ENCODE data around the gene GSG1L.

Gene GSG1L

GRCh38 chr16:27749946-27750345 lies 313.6 kb downstream of the GSG1L start:
- DNase-seq (ENCODE audit: low read depth) = no peak
- H3K4me3 ChIP-seq (ENCODE audit: low read depth, low read length) = no peak overlapping the region
- no peak for TF ChIP-seq CTCF (IDR thresholded peaks at IDR 0.05; ENCODE audit: insufficient read depth, low read depth, low read length, missing control alignments)

- TF ChIP-seq CTCF (IDR thresholded peaks at IDR 0.05; ENCODE audit: insufficient read depth, low read depth, low read length, missing control alignments) = no peak
Observed at GRCh38 chr16:27749547-27749875, 314.0 kb downstream of the GSG1L start.

GRCh38 chr16:27748868-27749546 lies 314.5 kb downstream of the GSG1L start:
- DNase-seq (ENCODE audit: low read depth) = peak; percentile 45
- H3K4me3 ChIP-seq (ENCODE audit: low read depth, low read length) = no peak overlapping the region
- TF ChIP-seq CTCF (IDR thresholded peaks at IDR 0.05; ENCODE audit: insufficient read depth, low read depth, low read length, missing control alignments) = peak; percentile 16

More at GRCh38 chr16:27749547-27749875, 314.0 kb downstream of the GSG1L start:
- DNase-seq (ENCODE audit: low read depth) = no peak
- no peak overlapping the region for H3K4me3 ChIP-seq (ENCODE audit: low read depth, low read length)

GRCh38 chr16:27747946-27748345 lies 315.6 kb downstream of the GSG1L start:
- no peak for DNase-seq (ENCODE audit: low read depth)
- no peak overlapping the region for H3K4me3 ChIP-seq (ENCODE audit: low read depth, low read length)
- no peak for TF ChIP-seq CTCF (IDR thresholded peaks at IDR 0.05; ENCODE audit: insufficient read depth, low read depth, low read length, missing control alignments)

GRCh38 chr16:27746076-27746855 lies 317.2 kb downstream of the GSG1L start:
- H3K4me3 ChIP-seq (ENCODE audit: low read depth, low read length) = no peak overlapping the region
- no peak for DNase-seq (ENCODE audit: low read depth)
- TF ChIP-seq CTCF (IDR thresholded peaks at IDR 0.05; ENCODE audit: insufficient read depth, low read depth, low read length, missing control alignments) = no peak

- DNase-seq (ENCODE audit: low read depth) = no peak
- no peak for TF ChIP-seq CTCF (IDR thresholded peaks at IDR 0.05; ENCODE audit: insufficient read depth, low read depth, low read length, missing control alignments)
- no peak overlapping the region for H3K4me3 ChIP-seq (ENCODE audit: low read depth, low read length)
Observed at GRCh38 chr16:27745348-27745747, 318.2 kb downstream of the GSG1L start.

All from GM12865 (cell line).